ENCODE data around the gene VSX2. TPM values are rescaled to one million over a fixed set of nuclear protein-coding genes. Genes with fewer than 3 reads are reported as not detected.

Gene VSX2
- total and polyA plus RNA-seq, 2 experiments from 2014 or later: not detected

GRCh38 chr14:74312161-74312560, 72.9 kb downstream of the VSX2 start:
- Histone ChIP-seq H3K36me3 (replicated peaks; ENCODE audit: insufficient read depth, low read depth) (no peaks in the 10 kb centered on the region), H4K20me1 (ENCODE audit: insufficient read depth, poor library complexity, severe bottlenecking) (no peaks in the 10 kb centered on the region), H3K9me2 (replicated peaks; ENCODE audit: insufficient read depth) (no peaks in the 10 kb centered on the region), H3K27me3 (no peaks in the 10 kb centered on the region), H2AFZ (no peak overlapping the region), H3K9me3 (ENCODE audit: low read depth) (no peaks in the 10 kb centered on the region), H3K4me2 (no peak overlapping the region), H3K27ac (no peak overlapping the region), H3K4me1 (ENCODE audit: insufficient read depth) (no peaks in the 10 kb centered on the region), H3K79me2 (no peaks in the 10 kb centered on the region), H3K4me3 (no peak overlapping the region)
- WGBS (ENCODE audit: low lambda C conversion rate, missing lambda C conversion rate): 100% methylated on average over 2 of the region's 2 CpGs
- no peak for TF ChIP-seq CTCF (IDR thresholded peaks at IDR 0.05; ENCODE audit: poor library complexity)
- no peak for TF ChIP-seq EZH2 (IDR thresholded peaks at IDR 0.05; ENCODE audit: borderline replicate concordance)
- TF ChIP-seq EZH2phosphoT487 (IDR thresholded peaks at IDR 0.05; ENCODE audit: low read depth, severe bottlenecking, unreplicated experiment): no peak
- DNase-seq (ENCODE audit: low spot score): no peak

Small RNA genes lying within 50 kb of the gene (small RNA-seq; reads per million reads assigned to genes)
- gene AC006349.1: not detected

Other genes starting within 250 kb of the VSX2 start
- 57.2 and 71.0 TPM in 2 replicates for gene ENTPD5, start 220.2 kb upstream of the VSX2 start, total RNA-seq
- 18.5 and 25.1 TPM in 2 replicates for gene ENTPD5, start 220.2 kb upstream of the VSX2 start, polyA plus RNA-seq
- gene BBOF1, start 220.1 kb upstream of the VSX2 start, total RNA-seq: 6.1 and 7.1 TPM in 2 replicates
- 3.9 and 4.1 TPM in 2 replicates for gene BBOF1, start 220.1 kb upstream of the VSX2 start, polyA plus RNA-seq
- gene ALDH6A1, start 155.0 kb upstream of the VSX2 start, total RNA-seq: 72.9 and 83.8 TPM in 2 replicates
- 66.5 and 76.8 TPM in 2 replicates for gene ALDH6A1, start 155.0 kb upstream of the VSX2 start, polyA plus RNA-seq
- 14.3 and 14.4 TPM in 2 replicates for gene LIN52, start 154.5 kb upstream of the VSX2 start, total RNA-seq
- gene LIN52, start 154.5 kb upstream of the VSX2 start, polyA plus RNA-seq: 13.5 and 13.7 TPM in 2 replicates
- gene ABCD4, start 63.5 kb downstream of the VSX2 start, total RNA-seq: 37.3 and 44.0 TPM in 2 replicates
- 71.9 and 80.7 TPM in 2 replicates for gene ABCD4, start 63.5 kb downstream of the VSX2 start, polyA plus RNA-seq
- 0.13 TPM in 1 of 2 replicates, not detected in the other for gene VRTN, start 109.0 kb downstream of the VSX2 start, total RNA-seq
- gene VRTN, start 109.0 kb downstream of the VSX2 start, polyA plus RNA-seq: 0.35 TPM in 1 of 2 replicates, not detected in the other
- not detected in 2 replicates for gene SYNDIG1L, start 186.8 kb downstream of the VSX2 start, total RNA-seq
- 0.40 TPM in 1 of 2 replicates, not detected in the other for gene SYNDIG1L, start 186.8 kb downstream of the VSX2 start, polyA plus RNA-seq